AG10803 (cell line): Measurements from ENCODE around the gene FAM171A2.
A peak's percentile ranks its signal among the peaks of the same experiment; 100 is the strongest.

Experiments used
- DNase-seq: peaks from one replicate; pipeline ENCODE4 v3.0.0; 2010; ENCODE audit warnings: low read depth
- H3K4me3 ChIP-seq: 2 replicates; pipeline ENCODE4 v1.5.1; 2011; ENCODE audit warnings: mild to moderate bottlenecking, low read length, control low read depth
- CTCF ChIP-seq: conservative IDR thresholded peaks from 2 replicates; pipeline ENCODE4 v1.5.1; 2011; ENCODE audit warnings: mild to moderate bottlenecking, low read length, control low read depth, inconsistent platforms

The FAM171A2 gene

DNA sequence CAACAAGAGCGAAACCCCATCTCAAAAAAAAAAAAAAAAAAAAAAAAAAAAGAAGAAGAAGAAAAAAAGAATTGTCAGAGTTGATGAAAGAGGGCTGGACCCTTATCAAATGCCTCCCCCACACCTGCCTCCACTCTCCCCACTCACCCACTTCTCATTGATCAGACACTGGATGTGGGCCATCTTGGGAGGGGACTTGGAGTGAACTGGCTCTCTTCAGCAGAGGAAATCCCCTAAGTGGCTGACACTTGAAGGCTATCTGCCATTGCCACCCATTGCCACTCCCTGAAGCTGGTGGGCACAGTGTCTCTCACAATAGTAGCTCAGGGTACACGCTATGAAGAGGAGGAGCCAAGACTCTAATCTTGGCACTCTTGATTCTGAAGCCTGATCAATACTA lies 24.2 kb upstream of the FAM171A2 start:
- no peak overlapping the region for H3K4me3 ChIP-seq
- no peak for DNase-seq
- no peak for TF ChIP-seq CTCF

DNA sequence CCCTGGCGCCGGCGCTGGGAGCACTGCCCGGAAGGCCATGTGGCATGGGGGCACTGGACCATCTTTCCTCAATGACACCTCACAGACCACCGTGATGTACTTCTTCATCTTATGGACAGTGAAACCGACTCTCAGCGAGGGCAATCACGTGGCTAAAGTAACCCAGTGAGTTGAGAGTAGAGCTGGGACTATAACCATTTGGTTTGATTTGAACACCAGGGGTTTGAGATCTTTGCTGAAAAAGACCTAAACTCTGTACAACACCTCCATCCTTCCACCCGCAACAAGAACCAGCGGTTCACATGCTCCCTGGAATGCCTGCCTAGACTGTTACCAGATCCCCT lies 22.5 kb upstream of the FAM171A2 start:
- H3K4me3 ChIP-seq: no peak overlapping the region
- DNase-seq: no peak
- no peak for TF ChIP-seq CTCF

DNA sequence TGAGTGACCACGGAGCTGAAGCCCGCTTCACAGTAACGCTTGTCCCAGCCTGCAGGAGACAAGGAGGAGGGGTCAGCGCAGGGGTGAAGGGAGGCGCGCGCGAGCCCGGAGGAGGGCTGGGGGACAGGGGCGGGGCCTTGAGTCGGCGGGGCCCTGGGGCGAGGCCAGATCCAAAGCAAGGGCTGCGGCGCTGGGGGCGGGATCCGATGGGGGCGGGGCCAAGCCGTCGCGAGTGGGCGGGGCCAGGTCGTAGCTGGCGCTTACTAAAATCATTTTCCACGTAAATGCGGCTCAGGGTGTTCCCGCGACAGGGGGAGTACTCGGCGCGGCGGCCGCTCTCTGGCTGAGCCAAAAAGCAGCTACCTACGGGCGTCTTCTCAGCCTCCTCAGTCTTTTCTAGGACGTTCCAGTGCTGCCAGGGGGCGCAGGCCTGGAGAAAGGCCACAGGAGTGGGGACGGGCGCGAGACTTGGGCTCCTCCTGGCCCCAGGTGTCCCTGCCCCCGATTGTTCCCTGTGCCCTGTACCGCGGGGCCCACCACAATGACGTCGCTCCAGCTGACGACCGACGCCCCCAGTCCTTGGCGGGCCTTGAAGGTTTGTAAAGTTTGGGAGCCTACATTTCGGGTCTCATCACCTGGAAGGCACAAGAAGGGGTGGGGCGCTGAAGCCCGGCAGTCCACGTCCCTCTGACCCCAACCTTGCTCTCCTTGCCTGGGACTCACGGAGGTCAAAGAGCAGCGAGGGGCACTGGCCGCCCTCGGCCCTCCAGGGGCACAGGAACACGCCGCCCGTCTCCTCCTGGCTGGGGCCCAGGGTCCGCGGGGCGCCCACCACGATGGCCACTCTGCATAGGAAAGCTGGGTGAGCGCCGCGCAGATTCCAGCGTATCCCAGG lies 21.9 kb upstream of the FAM171A2 start:
- TF ChIP-seq CTCF: peak; percentile 17; the same call in 1 of the 2 replicates
- DNase-seq: peak; percentile 44
- H3K4me3 ChIP-seq: peak overlapping the region; percentile 59

DNA sequence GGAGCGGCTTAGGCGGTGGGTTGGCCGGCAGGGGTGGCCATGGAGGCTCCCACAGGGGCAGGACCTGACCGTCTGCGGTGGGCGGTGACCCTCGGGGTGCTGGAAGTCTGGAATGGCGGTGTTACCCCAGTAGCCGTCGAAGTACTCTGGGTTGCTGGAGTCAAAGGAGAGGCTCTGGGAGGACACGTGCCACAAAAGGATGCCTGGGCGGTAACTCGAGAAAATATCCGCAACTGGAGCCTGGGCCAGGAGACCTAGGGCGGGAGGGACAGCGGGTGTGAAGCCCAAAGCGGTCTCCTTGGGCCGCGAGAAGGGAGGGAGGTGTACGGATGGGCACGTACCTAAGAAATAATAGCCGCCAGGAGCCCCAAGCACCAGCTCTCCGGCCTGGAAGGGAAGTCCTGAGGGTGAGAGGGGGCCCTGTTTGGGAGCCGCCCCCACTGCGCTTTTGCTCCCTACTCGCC lies 21.2 kb upstream of the FAM171A2 start:
- peak overlapping the region; percentile 57 for H3K4me3 ChIP-seq
- TF ChIP-seq CTCF: no peak
- no peak for DNase-seq

DNA sequence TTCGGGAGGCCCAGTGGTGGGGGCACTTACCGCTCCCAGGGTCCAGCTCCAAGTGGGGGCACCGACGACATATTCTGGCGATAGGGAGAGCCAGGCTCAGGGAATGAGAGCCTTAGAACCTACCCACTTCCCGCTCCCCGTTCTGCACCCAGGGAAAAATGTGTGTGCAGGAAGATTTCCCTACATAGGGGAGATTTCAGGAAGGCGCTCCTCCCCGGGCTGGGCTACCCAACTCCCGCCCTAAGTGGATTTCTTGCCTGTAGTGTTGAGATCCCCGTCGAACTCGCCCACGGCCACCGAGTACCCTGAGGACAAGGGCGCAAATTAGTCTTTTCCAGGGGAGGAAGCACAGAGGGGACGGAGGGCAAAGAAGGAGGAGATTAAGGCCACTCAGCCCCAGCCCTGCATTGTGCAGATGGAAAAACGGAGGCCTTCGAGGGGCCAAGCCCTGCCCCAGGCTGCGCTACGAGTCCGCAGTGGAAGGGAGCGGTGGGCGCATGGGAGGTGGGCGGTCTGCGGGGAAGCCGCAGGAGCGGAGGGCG lies 20.7 kb upstream of the FAM171A2 start:
- TF ChIP-seq CTCF: no peak
- H3K4me3 ChIP-seq: no peak overlapping the region
- DNase-seq: no peak

- H3K4me3 ChIP-seq: no peak overlapping the region
- TF ChIP-seq CTCF: no peak
- DNase-seq: no peak
These were observed 20.2 kb upstream of the FAM171A2 start for GRCh38 chr17:44383861-44384260.

DNA sequence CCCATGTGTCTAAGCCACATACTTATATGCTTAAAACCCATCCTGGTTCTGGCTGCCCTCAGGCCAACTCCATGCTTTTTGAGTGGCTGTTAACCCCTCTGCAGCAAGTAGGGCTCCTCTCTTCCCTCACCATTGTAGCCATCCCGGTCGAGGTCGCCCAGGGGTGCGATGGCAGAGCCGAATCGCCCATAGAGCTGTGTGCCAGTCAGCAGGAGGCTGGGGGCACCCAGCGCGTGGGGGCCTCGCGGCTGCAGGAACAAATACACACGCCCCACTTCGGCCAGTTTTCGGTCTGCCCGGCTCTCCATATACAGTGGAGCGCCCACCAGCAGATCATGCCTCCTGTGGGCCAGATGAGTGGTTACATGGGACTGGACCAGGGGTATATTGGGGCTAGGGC lies 19.7 kb upstream of the FAM171A2 start:
- no peak for DNase-seq
- TF ChIP-seq CTCF: no peak
- H3K4me3 ChIP-seq: no peak overlapping the region
